Mammary epithelial cell (primary cell): ENCODE data around the gene BRPF3.

Experiments
- CTCF ChIP-seq, 2 donors: IDR thresholded peaks in 1 of 2; conservative IDR thresholded peaks in 1 of 2; 2 replicates each; pipeline ENCODE4 v1.5.1; 2011 to 2012; ENCODE audit warnings: inconsistent platforms in 2 of 2, low read length in 2 of 2, mild to moderate bottlenecking in 2 of 2, control low read depth in 1 of 2, low read depth in 1 of 2; ENCODE audit not compliant: insufficient read depth in 1 of 2; ENCODE audit errors: extremely low read depth in 1 of 2
- EZH2 ChIP-seq: IDR thresholded peaks from 2 replicates; pipeline ENCODE4 v1.6.1; 2012; ENCODE audit warnings: low read length, inconsistent platforms, borderline replicate concordance

DNA sequence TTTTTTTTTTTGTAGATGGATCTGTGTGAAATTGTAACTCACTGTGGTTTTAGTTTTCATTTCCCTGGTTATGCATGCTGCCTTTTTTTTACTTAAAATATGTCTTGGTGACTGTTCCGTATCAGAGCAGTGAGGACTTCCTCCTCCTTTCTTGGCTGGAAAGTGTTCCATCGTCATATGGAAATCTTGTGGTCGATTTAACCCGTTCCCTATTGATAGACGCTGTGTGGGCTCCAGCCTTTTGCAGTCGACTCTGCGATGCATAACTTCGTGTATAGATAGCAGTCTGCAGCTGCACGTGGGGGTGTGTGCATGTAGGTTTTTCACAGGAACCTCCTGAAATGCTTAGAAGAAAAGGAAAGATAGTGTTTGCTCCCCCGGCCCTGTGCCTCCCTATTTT, 45.2 kb downstream of the BRPF3 start:
- no peak for TF ChIP-seq CTCF (conservative IDR thresholded peaks at IDR 0.05 in 1 of 2, IDR thresholded peaks at IDR 0.05 in 1 of 2; ENCODE audit: extremely low read depth in 1 of 2, insufficient read depth in 1 of 2, low read depth in 1 of 2, low read length in 2 of 2)
- TF ChIP-seq EZH2, result no peak
